Erythroblast (primary cell): ENCODE data around the gene MRPL30.

Source experiments
- GATA1 ChIP-seq: IDR thresholded peaks from 2 replicates; pipeline ENCODE4 v1.6.1; 2011; ENCODE audit warnings: low read depth, mild to moderate bottlenecking, control low read depth, low read length, moderate library complexity
- POLR2A ChIP-seq: IDR thresholded peaks from 2 replicates; pipeline ENCODE4 v1.6.1; 2011; ENCODE audit warnings: mild to moderate bottlenecking, low read length

DNA sequence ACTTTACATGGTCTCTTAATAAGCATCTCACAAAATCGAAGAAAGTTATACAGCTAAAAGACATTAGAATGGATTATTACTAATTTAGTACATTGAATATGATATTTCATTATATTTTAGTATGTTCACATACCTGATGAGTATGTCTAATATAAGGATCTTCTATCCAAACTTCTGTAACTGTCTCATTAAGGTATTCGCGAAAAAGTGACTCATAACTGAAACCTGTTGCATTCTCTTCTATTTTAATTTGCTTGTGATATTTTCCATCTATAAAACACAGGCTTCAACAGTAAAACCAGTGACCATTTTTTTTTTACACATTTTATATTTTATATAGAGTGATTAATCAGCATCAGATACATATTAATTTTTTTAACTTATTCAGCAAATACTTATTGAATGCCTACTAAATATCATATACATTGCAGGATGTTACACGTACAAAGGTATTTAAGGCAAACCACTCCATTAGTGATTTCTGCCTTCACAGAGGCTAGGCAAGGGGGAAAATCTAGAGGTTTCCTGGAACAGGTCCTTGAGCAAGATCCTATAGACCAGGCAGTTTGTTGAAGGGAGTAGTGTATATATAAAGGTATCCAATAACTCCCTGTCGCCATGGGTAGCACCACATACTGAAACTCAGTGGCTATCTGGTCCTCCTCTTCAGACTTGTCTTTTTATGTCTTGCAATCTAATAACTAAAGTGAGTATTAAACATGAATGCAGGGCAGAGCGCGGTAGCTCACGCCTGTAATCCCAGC lies 9.4 kb upstream of the MRPL30 start:
- no peak for TF ChIP-seq POLR2A
- no peak for TF ChIP-seq GATA1
